Fibroblast of peridontal ligament (primary cell): ENCODE measurements around the gene SLC17A9.

Source experiments
- DNase-seq: peaks from one replicate; pipeline ENCODE4 v3.0.0-alpha.2; 2010; ENCODE audit errors: extremely low read depth

SLC17A9 gene

DNA sequence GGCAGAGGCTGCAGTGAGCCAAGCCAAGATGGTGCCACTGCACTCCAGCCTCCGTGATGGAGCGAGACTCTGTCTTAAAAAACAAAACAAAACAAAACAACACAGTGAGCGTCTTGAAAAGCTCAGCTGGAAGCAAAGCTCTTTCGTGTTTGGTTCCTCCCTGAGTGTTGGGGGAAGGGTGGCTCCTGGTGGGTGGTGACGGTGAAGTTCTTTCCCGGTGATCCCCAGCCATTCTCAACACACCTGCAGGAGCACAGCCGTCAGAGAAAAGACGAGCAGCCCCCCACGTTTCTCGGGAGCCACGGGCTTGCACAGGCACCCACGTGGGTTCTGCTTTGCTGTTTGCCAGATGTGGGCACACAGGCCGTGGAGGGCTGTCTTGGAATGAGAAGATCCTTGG lies 51.0 kb downstream of the SLC17A9 start:
- no peak for DNase-seq

DNA sequence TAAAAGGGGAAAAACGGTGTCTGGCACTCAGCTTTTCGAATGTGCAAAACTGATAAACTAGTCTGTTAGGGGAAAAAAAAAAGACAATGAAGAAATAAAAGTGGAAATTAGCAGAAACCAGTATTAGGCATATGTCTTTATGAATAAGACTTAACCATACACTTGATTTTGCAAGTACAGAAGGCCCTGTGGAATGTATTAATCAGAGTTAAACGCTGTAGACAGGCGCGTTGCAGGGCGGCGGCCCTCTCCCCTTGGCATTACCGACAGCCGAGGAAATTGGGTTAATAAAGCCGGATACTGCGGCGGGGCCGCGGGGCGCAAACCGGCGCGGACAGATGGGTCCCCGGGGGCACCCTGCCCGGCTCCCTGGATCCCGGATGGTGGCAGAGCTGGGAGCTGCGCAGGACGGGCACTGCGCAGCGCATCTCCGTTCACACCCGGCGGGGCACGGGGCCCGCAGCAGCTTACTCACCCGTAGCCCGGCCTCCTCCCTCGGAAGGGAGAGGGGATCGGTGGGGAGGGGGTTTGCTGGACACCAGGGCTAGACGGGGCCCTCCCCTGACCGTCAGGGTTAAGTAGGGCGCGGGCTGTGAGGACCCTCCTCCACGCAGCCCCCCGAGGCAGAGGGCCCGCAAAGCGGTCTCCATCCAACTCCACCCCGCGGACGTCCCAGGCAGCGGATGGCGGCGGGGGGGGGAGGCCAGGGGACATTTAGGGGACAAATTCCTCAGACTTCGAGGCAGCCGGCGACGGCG lies 52.3 kb downstream of the SLC17A9 start:
- no peak for DNase-seq

DNA sequence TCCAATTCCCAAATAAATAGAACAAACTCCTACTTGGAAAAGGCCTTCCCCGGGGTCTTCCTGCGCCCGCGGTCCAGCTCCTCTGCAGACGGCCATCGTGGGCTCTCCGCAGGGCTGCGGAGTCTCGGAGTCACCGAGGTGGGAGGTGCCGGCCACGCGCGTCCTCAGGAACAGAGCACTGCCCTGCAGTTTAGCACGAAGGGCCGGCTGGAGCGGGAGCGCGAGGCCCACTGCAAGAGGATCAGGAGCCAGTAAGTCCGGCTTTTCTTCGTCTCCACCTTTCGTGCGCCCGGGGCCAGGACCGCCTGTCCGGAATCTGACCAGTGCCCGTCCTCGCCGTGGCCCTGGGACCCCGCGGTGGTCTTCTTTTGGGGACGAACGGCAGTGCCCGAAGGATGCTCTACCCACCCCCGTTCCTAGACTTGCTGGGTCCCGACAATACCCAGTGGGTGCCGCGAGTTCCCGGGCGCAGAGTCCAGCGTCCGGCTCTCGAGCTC lies 52.9 kb downstream of the SLC17A9 start:
- DNase-seq, result no peak

DNA sequence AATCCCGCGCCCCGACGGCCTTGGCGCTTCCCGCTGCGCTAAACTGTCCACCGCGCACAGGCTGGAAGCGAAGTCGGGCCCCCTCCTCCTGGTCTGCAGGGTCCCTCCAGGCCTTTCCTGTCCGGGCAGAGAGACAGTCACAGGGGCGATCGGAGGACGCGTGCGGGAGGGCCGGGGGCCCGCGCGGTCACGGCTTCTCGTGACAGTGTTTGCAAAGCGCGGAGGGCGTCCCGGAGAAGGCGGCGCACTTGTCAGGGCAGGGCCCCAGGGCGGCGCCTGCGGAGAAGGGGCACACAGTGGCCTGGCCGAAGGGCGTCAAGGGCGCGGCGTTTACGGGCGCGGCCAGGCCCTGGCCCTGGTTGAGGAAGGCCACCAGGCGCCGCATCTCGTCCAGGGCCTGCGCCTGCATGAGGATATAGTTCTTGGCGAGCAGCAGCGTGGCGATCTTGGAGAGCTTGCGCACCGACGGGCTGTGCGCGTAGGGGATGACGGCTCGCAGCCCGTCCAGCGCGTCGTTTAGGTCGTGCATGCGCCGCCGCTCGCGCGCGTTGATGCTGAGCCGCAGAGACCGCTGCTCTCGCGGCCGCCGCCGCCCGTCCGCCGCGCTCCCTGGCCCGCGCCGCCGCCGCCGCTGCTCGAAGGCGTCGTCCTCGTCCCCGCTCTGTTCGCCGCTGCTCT lies 53.5 kb downstream of the SLC17A9 start:
- DNase-seq, result peak; percentile 5

GRCh38 chr20:63006540-63007359 lies 54.2 kb downstream of the SLC17A9 start, which contains the start of gene BHLHE23:
Gene BHLHE23, minus strand, starts transcription at chr20:63006964. Its CDS starts 190 bp downstream, at chr20:63006774.
- DNase-seq, result no peak

DNA sequence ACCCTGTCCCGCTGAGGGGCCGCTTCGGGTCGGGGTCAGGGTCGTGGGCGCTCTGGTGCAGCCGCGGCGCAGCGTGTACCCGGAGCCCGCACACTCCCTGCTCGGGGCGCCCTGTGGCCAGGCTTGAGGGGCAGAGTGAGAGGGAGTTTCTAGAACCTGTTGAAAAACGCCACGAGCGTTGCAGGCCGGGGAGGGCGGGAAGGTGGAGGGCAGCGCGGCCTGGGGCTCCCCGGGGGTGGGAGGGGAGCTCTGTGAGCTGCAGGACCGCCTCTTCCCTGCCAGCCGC lies 54.8 kb downstream of the SLC17A9 start:
- no peak for DNase-seq

- DNase-seq, result no peak
Observed at GRCh38 chr20:63007646-63008488, 55.4 kb downstream of the SLC17A9 start.

- no peak for DNase-seq
Observed at GRCh38 chr20:63008541-63009044, 56.1 kb downstream of the SLC17A9 start.

GRCh38 chr20:63009045-63009961 lies 56.8 kb downstream of the SLC17A9 start:
- peak; percentile 50 for DNase-seq

DNA sequence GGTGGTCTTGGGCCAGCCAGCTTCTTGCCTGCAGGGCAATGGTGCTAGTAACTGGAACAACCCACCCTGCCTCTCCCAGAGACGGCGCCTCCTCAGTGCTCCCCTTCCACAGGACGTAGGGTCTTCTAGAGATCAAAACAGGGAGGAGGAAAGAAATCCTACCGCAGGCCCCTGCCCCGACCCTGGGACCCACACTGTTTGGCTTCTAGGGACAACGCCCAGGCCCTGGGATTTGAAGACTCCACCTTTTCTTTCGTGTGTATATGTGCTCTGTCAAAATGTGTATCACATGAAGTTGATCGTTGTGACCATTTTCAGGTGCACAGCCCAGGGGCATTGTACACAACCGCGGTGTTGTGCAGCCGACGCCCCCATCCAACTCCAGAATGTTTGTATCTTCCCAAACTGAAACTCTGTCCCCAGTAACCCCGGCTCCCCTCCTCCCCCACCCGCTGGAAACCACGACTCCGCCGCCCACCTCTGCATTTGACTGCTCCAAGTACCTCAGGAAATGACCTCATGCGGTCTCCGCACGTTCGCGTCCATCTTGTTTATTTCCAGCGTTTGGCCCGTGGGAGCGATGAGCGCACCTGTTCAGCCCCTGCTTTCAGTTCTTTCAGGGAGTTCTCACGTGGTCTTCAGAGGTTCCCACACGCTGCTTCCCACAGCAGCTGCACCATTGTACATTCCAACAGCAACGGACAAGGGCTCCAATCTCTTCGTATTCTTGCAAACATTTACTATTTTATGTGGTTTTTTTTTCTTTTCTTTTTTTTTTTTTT lies 57.7 kb downstream of the SLC17A9 start:
- DNase-seq, result no peak

- peak; percentile 45 for DNase-seq
Observed at GRCh38 chr20:63011798-63012197, 59.3 kb downstream of the SLC17A9 start.

DNA sequence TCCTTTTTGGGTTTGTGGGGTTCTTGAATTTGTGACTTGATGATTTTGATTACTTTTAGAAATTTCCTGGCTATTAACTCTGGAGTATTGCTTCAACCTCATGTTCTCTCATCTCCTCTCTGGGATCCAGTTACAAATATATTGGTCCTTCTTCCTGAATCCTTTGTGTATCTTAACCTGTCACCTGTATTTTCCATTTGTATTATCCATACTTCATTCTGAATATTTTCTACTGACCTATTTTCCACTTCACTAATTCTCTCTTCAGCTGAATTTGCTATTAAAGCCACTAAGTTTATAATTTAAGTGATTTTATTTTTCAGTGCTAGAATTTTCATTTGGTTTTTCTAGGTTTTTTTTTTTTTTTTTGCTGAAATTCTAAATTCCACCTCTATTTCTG lies 60.7 kb downstream of the SLC17A9 start:
- no peak for DNase-seq

DNA sequence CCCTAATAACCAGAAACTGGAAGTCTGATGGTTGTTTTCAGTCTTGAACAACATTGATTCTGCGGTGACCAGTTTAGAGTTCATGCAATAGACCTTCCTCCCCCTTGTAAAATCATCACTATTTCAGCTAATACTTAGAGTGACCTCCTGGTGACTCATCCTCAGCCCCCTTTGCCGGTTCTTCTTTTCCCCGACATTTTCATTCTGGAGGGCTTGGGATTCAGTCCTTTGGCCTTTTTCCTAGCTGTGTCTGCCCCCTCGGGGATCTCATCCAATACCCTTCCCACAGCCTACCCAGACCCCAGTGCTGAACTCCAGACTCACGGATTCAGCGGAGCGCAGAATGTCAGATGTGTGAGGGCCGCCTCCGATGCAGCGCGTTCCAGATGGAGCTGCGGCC lies 61.8 kb downstream of the SLC17A9 start:
- DNase-seq, result no peak

- no peak for DNase-seq
Observed at GRCh38 chr20:63014710-63015109, 62.2 kb downstream of the SLC17A9 start.

DNA sequence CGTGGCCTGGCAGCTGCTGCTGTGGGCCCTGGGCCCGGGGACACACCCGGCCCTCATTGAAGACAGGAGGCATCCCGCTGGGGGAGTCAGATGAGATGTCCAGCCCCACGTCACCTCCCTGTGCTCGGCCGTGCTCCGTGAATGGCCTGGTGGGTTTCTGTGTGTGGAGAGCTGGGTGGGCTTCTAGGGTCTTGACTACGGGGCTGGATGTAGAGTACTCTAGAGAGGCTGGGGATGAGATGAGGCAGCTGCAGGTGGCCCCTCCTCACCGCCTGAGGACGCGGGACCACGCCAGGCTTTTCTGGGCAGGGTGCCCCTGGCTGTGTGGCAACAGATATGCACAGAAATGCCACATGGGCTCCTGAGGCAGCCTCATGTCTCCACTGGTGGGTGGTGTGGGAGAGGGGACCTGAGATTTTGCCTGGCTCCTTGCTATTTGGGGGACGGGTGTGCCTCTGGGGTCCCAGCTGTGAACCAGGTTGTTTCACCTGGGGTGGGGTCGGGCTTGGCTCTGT lies 62.7 kb downstream of the SLC17A9 start:
- no peak for DNase-seq

DNA sequence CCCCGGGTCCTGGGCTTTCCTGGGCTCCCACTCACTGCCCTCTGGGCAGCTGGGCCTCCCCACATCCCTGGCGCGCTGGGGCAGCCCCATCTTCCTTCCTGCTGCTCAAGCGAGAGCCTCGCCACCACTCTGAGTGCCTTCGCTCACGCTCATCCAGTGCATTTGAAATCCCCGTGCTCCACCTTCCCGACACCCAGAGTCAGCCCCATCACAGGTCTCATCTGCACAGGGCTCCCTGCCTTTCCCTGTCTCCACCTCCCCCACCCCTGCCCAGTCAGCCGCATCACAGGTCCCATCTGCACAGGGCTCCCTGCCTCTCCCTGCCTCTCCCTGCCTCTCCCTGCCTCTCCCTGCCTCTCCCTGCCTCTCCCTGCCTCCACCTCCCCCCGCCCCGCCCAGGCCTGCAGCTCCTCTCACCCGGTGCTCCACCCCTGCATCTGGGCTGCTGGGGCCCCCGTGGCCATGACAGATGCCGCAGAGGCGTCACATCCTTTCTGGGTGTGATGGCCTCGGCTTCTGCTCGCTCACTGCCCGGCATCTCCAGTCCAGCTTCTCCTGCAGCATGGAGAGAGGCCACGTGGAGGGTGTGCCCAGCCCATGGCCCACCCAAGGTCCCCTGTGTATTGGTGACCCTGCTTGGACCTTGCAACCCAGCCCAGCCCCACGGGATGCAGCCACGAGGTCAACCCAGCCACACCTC lies 63.3 kb downstream of the SLC17A9 start:
- DNase-seq, result no peak

GRCh38 chr20:63016514-63017075 lies 64.1 kb downstream of the SLC17A9 start:
- no peak for DNase-seq

- no peak for DNase-seq
Observed at GRCh38 chr20:63017076-63017825, 64.7 kb downstream of the SLC17A9 start.
